ENCODE measurements around the gene GFY.

Gene GFY

DNA sequence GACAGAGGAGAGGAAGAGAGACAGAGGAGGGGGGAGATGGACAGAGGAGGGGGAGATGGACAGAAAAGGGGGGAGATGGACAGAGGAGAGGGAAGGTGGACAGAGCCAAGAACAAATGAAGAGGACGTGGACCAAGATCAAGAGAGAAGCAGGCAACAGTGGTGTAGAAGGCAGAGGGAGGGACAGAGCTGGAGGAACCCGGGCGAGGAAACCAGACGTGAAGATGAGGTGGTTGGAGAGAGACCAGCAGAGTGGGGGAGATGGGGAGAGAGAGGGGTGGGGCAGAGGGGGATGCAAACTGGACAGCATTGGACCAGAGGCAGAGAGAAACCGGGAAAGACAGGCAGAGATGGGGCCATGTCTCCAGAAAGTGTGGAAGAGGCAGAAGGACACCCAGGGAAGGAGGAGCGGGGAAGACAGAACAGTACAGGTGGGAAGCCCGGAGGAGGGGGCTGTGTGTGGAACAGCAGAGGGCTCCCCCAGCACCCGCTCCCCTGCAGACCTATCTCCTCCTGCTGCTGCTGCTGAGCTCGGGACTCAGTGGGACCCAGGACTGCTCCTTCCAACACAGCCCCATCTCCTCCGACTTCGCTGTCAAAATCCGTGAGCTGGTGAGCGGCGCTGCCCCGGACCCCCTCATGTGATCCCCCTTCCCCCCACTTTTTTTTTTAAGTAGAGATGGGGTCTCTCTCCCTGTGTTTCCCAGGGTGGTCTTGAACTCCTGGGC is 50.2 kb downstream of the GFY start (continued):
- TF ChIP-seq, protein P1, sequence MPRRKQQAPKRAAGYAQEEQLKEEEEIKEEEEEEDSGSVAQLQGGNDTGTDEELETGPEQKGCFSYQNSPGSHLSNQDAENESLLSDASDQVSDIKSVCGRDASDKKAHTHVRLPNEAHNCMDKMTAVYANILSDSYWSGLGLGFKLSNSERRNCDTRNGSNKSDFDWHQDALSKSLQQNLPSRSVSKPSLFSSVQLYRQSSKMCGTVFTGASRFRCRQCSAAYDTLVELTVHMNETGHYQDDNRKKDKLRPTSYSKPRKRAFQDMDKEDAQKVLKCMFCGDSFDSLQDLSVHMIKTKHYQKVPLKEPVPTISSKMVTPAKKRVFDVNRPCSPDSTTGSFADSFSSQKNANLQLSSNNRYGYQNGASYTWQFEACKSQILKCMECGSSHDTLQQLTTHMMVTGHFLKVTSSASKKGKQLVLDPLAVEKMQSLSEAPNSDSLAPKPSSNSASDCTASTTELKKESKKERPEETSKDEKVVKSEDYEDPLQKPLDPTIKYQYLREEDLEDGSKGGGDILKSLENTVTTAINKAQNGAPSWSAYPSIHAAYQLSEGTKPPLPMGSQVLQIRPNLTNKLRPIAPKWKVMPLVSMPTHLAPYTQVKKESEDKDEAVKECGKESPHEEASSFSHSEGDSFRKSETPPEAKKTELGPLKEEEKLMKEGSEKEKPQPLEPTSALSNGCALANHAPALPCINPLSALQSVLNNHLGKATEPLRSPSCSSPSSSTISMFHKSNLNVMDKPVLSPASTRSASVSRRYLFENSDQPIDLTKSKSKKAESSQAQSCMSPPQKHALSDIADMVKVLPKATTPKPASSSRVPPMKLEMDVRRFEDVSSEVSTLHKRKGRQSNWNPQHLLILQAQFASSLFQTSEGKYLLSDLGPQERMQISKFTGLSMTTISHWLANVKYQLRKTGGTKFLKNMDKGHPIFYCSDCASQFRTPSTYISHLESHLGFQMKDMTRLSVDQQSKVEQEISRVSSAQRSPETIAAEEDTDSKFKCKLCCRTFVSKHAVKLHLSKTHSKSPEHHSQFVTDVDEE (CRISPR knock-in tag; IDR thresholded peaks at IDR 0.05), result no peak

DNA sequence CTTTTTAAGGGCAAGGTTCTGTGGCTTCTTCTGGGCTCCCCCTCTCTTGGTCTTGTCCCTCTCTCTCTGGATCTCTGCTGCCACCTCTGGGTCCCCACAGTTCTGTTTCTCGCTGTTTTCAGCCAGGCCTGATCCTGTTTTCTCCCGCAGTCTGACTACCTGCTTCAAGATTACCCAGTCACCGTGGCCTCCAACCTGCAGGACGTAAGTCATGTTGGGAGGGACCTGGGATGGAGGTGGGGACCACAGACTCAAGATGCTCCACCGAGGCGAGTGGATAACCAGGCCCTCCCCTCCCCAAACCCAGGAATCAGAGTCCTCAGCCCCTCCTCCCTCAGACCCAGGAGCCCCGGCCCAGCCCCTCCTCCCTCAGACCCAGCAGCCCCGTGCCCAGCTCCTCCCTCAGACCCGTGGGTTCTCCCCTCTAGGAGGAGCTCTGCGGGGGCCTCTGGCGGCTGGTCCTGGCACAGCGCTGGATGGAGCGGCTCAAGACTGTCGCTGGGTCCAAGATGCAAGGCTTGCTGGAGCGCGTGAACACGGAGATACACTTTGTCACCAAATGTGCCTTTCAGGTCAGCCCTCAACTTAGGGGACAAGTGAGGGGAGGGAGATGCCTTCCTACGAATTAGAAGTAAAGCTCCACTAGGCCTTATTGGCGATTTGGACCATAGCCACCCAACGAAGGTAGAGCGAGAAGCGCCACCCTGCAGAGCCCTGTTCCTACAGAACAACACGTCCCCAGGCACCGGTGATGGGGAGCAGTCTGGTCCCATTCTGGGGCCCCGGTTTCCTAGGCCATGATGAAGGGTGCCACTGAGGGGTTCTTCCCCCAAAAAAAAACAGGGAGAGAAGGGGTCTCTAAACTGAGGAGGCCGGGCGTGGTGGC is 51.0 kb downstream of the GFY start:
- TF ChIP-seq TCF4 (CRISPR knock-in tag; IDR thresholded peaks at IDR 0.05; ENCODE audit: borderline replicate concordance), result no peak
- no peak for TF ChIP-seq RARB (CRISPR knock-in tag; IDR thresholded peaks at IDR 0.05)
- TF ChIP-seq, protein P2, sequence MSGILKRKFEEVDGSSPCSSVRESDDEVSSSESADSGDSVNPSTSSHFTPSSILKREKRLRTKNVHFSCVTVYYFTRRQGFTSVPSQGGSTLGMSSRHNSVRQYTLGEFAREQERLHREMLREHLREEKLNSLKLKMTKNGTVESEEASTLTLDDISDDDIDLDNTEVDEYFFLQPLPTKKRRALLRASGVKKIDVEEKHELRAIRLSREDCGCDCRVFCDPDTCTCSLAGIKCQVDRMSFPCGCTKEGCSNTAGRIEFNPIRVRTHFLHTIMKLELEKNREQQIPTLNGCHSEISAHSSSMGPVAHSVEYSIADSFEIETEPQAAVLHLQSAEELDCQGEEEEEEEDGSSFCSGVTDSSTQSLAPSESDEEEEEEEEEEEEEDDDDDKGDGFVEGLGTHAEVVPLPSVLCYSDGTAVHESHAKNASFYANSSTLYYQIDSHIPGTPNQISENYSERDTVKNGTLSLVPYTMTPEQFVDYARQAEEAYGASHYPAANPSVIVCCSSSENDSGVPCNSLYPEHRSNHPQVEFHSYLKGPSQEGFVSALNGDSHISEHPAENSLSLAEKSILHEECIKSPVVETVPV (CRISPR knock-in tag; IDR thresholded peaks at IDR 0.05), result no peak
- TF ChIP-seq, protein P3, sequence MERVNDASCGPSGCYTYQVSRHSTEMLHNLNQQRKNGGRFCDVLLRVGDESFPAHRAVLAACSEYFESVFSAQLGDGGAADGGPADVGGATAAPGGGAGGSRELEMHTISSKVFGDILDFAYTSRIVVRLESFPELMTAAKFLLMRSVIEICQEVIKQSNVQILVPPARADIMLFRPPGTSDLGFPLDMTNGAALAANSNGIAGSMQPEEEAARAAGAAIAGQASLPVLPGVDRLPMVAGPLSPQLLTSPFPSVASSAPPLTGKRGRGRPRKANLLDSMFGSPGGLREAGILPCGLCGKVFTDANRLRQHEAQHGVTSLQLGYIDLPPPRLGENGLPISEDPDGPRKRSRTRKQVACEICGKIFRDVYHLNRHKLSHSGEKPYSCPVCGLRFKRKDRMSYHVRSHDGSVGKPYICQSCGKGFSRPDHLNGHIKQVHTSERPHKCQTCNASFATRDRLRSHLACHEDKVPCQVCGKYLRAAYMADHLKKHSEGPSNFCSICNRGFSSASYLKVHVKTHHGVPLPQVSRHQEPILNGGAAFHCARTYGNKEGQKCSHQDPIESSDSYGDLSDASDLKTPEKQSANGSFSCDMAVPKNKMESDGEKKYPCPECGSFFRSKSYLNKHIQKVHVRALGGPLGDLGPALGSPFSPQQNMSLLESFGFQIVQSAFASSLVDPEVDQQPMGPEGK (CRISPR knock-in tag; IDR thresholded peaks at IDR 0.05; ENCODE audit: borderline replicate concordance), result no peak
- ATAC-seq, result peak; percentile 50
